Spinal cord (tissue), 10 donors: ENCODE measurements around the gene NATD1. TPM values are rescaled to one million over a fixed set of nuclear protein-coding genes. Genes with fewer than 3 reads are reported as not detected.

Source experiments
- DNase-seq, 6 donors: peaks; one replicate each; pipeline versions ENCODE4 v3.0.0 to v3.0.0-alpha.2; 2013 to 2015; ENCODE audit warnings: low spot score in 6 of 6, low read depth in 4 of 6
- H3K27ac ChIP-seq: one replicate; pipeline ENCODE4 v1.5.1; 2013; ENCODE audit warnings: low read depth, low read length, control low read depth
- H3K27me3 ChIP-seq: one replicate; pipeline ENCODE4 v1.6.1; 2013; ENCODE audit warnings: low read length; ENCODE audit not compliant: control insufficient read depth, insufficient read depth
- H3K36me3 ChIP-seq: one replicate; pipeline ENCODE4 v1.6.1; 2013; ENCODE audit warnings: low read length; ENCODE audit not compliant: control insufficient read depth, insufficient read depth
- H3K4me1 ChIP-seq: one replicate; pipeline ENCODE4 v1.6.1; 2013; ENCODE audit warnings: low read length; ENCODE audit not compliant: control insufficient read depth, insufficient read depth
- H3K4me3 ChIP-seq: one replicate; pipeline ENCODE4 v1.5.1; 2013; ENCODE audit warnings: low read depth, low read length, control low read depth
- H3K9me3 ChIP-seq: one replicate; pipeline ENCODE4 v1.6.1; 2013; ENCODE audit warnings: low read length; ENCODE audit not compliant: control insufficient read depth, insufficient read depth
- WGBS: methylation state at CpG from one replicate; pipeline ENCODE4 v1.1.5; 2013; ENCODE audit warnings: missing lambda C conversion rate; ENCODE audit not compliant: insufficient coverage; 5-methylcytosine and 5-hydroxymethylcytosine counted together
- polyA plus RNA-seq, 2 donors: library from polyadenylated mRNA; unstranded; fragments of 120-200 nt; gene quantifications; one replicate each; pipeline ENCODE4 v1.2.1, GENCODE V29; 2013; ENCODE audit not compliant: insufficient read length in 2 of 2
- total RNA-seq, 2 donors: library from RNA; depleted of rRNA in 1 of 2; stranded (reverse); fragments of 120-200 nt in 1 of 2; fragments of >200 nt in 1 of 2; gene quantifications; one replicate each; pipeline versions ENCODE4 v1.2.3 to v1.2.4, GENCODE V29; 2013 to 2014
- donor health status: healthy.

The NATD1 gene
- total and polyA plus RNA-seq, 4 donors, result 2.4 to 10.3 (median 8.0) TPM

DNA sequence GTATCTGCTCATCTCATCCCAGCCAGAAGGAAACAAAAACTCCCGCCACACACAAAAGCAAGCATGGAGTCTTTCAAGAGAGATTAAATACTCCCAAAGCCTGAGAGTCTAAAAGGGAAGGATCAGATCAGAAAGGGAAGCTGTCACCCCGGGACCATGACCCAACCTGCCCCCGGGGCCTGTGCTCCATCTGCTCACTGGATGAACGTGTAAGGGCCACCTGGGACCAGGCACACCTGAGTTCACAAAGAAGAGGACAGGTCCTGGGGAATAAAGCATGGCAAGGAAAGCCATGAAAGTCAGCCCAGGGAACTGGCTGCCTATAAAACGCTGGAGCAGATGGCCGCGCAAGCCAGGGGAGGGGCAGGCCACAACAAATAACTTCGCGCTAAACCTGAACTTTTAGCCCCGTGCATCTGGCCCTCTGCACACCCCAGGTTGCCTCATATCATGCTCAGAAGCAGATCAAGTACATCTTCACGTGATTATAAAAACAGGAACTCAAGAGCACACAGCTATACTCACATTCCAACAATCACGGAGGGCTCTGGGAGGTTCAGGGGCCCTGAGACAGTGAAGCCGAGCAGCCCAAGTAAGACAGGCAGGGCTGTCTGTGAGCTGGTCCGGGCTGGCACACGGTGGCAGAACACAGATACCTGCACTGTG is 42.7 kb downstream of the NATD1 start:
- no peaks in the 10 kb centered on the region for H3K9me3 ChIP-seq
- H3K27ac ChIP-seq, result no peak overlapping the region
- 80% methylated on average over 13 of the region's 15 CpGs for WGBS
- no peak overlapping the region for H3K4me3 ChIP-seq
- DNase-seq, result no peak
- peaks cover 21% of the 10 kb centered on the region for H3K4me1 ChIP-seq
- H3K27me3 ChIP-seq, result no peaks in the 10 kb centered on the region
- H3K36me3 ChIP-seq, result peaks cover 35% of the 10 kb centered on the region

DNA sequence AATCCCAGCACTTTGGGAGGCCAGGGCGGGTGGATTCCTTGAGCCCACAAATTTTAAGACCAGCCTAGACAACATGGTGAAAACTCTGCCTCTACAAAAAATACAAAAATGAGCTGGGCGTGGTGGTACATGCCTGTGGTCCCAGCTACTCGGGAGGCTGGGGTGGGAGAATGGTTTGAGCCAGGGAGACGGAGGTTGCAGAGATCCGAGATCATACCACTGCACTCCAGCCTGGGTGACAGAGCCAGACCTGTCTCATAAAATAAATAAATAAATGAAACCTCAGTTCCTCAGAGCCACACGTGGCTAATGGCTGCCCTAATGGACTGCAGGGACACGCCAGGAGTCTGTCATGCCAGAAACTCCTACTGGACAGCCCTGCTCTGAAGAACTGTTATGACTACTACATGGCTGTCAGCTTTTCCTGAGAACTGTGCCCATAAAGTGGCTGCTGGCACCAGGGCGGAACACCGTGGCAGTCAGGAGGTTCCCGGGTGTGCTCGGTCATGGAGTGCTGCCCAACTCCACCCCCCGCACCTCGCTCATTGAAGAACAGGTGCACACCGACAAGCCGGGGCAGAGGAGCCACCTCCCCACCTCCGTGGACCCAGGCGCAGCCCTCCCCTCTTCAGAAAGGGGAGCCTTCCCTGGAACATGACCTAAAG is 43.6 kb downstream of the NATD1 start:
- H3K27me3 ChIP-seq, result no peaks in the 10 kb centered on the region
- H3K4me1 ChIP-seq, result peaks cover 21% of the 10 kb centered on the region
- 90% methylated on average over 13 of the region's 17 CpGs for WGBS
- peaks cover 35% of the 10 kb centered on the region for H3K36me3 ChIP-seq
- DNase-seq, result no peak
- H3K4me3 ChIP-seq, result no peak overlapping the region
- no peaks in the 10 kb centered on the region for H3K9me3 ChIP-seq
- no peak overlapping the region for H3K27ac ChIP-seq

DNA sequence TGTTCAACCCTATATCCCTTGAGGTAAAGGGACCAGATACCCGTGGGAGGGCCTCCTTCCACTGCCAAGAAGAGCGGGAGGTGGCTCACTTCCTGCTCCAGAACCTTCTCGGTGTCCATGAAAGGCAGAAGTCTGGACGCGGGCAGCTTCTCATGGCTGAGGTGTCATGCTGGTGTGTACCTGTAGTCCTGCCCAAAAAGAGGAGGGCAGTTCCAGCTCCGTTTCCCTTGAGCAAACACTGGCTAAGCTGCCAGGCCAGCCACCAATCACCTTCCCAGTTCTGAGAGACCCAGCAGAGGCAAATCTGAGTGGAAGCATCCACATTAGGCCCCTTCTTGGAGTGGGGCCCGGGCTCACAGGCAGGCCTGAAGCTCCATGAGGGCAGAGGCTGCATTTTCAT is 44.9 kb downstream of the NATD1 start:
- H3K4me3 ChIP-seq, result no peak overlapping the region
- H3K9me3 ChIP-seq, result no peaks in the 10 kb centered on the region
- no peak for DNase-seq
- H3K27me3 ChIP-seq, result no peaks in the 10 kb centered on the region
- H3K4me1 ChIP-seq, result peaks cover 25% of the 10 kb centered on the region
- peaks cover 33% of the 10 kb centered on the region for H3K36me3 ChIP-seq
- WGBS, result 97% methylated on average over 7 of the region's 7 CpGs
- no peak overlapping the region for H3K27ac ChIP-seq

DNA sequence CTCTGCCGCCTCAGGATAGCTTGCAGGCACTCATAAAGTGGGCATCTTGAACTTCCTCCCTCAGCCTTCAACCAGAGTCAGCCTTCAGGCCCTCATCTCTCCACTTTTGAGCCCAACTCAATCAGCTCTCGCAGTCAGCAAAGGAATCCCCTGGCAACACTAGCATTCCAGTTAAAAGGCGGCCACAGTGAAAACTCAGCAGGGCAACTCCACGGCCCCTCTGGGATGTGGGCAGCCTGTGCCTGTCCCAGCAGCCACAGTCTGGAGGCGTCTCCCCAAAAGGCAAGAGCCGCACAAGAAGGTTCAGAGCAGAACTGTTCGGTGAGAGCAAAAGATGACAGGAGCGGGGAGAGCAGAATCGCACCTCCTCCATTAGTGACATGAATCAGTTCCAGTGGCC is 48.3 kb downstream of the NATD1 start:
- Histone ChIP-seq H3K9me3 (no peaks in the 10 kb centered on the region), H3K36me3 (peaks cover 45% of the 10 kb centered on the region), H3K4me1 (peaks cover 14% of the 10 kb centered on the region), H3K4me3 (no peak overlapping the region), H3K27ac (no peak overlapping the region), H3K27me3 (no peaks in the 10 kb centered on the region)
- 52% methylated on average over 9 of the region's 9 CpGs for WGBS
- peak in 1 of 6 donors; percentile 11 for DNase-seq

DNA sequence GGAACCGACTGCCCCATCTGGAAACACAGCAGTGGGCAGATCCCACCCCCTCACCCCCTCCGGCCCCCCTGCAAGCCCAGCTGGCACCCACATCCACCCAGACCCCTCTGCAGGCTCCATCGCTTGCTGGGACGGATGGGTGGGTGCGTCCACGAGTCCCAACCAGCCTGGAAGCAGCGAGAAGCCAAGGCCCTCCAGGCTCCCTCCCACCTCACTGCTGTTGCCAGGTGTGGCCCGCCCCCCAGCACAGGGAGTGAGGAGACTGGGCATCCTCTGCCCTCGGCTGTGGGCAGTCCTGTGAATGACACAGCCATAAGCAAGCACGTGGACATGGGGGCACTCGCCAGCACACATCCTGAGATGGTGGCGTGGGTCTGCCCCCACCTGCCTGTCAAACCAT is 50.7 kb downstream of the NATD1 start:
- peaks cover 26% of the 10 kb centered on the region for H3K4me1 ChIP-seq
- no peak for DNase-seq

DNA sequence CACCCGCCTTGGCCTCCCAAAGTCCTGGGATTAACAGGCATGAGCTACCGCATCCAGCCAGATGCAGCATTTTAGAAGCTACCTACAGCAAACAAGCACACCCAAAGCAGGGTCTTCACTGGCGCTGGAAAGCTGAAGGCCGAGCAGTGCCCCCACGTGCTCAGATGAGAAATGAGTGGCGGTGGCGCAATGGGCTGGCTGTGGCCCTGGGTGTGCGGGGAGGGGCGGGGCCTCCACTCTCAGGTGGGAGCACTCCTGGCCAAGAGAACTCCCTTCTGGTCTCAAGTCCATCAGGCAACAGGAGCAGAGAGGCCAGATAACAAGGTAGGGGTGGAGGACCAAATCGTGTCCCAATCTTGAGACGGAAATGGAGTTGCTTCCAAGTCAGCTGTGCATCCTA is 51.3 kb downstream of the NATD1 start:
- H3K36me3 ChIP-seq, result peaks cover 46% of the 10 kb centered on the region
- H3K27me3 ChIP-seq, result no peaks in the 10 kb centered on the region
- H3K9me3 ChIP-seq, result no peaks in the 10 kb centered on the region
- peaks cover 26% of the 10 kb centered on the region for H3K4me1 ChIP-seq
- H3K27ac ChIP-seq, result no peak overlapping the region
- DNase-seq, result no peak
- no peak overlapping the region for H3K4me3 ChIP-seq
- 91% methylated on average over 11 of the region's 11 CpGs for WGBS

More for the DNA sequence above, 50.7 kb downstream of the NATD1 start:
- Histone ChIP-seq H3K9me3 (no peaks in the 10 kb centered on the region), H3K36me3 (peaks cover 44% of the 10 kb centered on the region), H3K27ac (no peak overlapping the region), H3K27me3 (no peaks in the 10 kb centered on the region), H3K4me3 (no peak overlapping the region)
- 93% methylated on average over 10 of the region's 12 CpGs for WGBS

DNA sequence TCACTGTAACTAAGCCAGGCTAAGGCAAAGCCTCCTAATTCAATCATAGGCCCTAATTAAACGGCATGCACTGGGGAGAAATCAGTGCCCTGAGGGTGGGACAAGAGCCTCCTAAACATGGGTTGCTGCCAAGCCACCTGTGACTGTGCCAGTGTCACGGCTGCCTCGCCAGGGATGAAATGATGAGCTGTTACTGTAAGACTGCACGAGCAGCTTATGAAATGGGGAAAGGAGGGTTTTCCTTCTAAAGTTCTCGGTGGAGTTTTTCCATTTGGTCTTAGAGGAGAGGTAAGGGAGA is 52.0 kb downstream of the NATD1 start:
- peaks cover 52% of the 10 kb centered on the region for H3K36me3 ChIP-seq
- no peak overlapping the region for H3K4me3 ChIP-seq
- no peak overlapping the region for H3K27ac ChIP-seq
- DNase-seq, result peak in 1 of 6 donors; percentile 67
- H3K4me1 ChIP-seq, result peaks cover 26% of the 10 kb centered on the region
- H3K27me3 ChIP-seq, result no peaks in the 10 kb centered on the region
- WGBS, result 50% methylated on average over 5 of the region's 5 CpGs
- no peaks in the 10 kb centered on the region for H3K9me3 ChIP-seq

DNA sequence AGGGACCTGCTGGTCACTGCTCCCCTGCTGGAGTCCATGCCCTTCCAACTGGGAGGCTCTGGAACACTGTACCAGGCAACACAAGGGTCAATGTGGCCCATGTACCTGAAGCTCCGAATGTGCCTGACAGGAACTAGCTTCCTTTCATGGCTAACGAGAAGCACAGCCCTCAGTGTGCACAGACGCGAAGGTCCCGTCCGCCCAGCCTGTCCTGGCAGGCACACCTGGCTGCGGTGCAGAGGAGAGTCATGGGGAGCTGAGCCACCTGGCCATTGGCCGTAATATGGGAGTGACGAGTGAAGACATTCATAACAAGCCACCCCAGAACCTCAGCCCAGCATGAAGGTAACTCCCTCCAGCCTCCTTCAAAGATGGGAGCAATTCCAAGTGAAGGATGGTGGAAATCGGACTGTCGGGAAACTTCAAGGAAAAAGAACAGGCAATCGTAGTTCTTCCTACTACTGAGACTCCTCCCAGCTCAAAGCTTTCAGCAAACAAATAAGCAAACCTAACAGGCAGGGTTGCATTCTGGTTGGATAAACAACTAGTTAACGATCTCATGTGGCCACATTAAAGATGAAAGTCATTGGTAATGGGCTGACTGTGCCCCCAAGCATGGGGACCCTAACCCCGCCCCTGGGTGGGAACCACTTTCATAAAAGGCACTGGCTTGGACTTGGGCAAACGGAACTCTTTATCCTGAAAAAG is 52.5 kb downstream of the NATD1 start:
- Histone ChIP-seq H3K36me3 (peaks cover 55% of the 10 kb centered on the region), H3K4me3 (no peak overlapping the region), H3K9me3 (no peaks in the 10 kb centered on the region), H3K27ac (no peak overlapping the region), H3K4me1 (peaks cover 31% of the 10 kb centered on the region), H3K27me3 (no peaks in the 10 kb centered on the region)
- DNase-seq, result no peak
- WGBS, result 87% methylated on average over 13 of the region's 15 CpGs

DNA sequence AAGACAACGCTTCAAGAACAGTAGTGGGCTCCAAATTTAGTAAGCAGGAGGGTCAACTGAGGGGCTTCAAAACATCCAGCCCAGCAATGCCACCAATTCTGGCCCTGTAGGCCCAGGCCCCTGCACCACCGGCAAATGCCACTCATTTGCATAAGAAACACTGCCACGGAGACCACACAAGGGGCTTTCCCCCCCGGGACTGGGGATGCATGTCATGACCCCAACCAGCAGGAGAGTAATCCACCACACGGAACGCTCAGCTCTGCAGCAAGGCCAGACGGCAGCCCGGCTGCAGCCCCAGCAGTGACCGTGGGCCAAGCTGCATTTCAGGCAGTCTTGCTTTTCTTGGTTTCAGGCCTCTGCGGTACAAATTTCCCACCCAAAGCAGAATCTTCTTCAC is 53.4 kb downstream of the NATD1 start:
- WGBS, result 34% methylated on average over 10 of the region's 10 CpGs
- no peak overlapping the region for H3K27ac ChIP-seq

DNA sequence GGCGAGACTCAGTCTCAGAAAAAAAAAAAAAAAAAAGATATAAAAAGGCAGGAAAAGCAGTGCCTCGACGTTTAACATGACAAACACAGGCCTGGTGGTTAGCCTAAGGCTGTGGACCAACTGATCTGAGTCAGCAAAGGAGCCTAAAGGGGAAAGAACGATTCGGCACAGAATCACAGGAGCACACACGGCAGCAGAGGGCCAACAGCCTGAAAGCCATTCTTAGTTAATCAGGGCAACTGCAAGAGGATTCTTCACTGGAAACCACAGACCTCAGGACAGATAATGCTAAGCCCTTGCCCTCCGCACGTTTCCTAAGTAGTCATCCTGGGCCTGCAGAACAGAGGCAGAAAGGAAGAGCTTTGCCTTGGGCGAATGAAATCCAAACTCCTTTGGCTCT is 53.9 kb downstream of the NATD1 start:
- Histone ChIP-seq H3K4me1 (peaks cover 33% of the 10 kb centered on the region), H3K27me3 (no peaks in the 10 kb centered on the region), H3K9me3 (no peaks in the 10 kb centered on the region), H3K27ac (no peak overlapping the region), H3K4me3 (no peak overlapping the region), H3K36me3 (peaks cover 57% of the 10 kb centered on the region)
- DNase-seq, result no peak
- WGBS, result 55% methylated on average over 8 of the region's 9 CpGs

More for the DNA sequence above, 53.4 kb downstream of the NATD1 start:
- no peak for DNase-seq
- Histone ChIP-seq H3K4me1 (peaks cover 32% of the 10 kb centered on the region), H3K36me3 (peaks cover 57% of the 10 kb centered on the region), H3K4me3 (no peak overlapping the region), H3K9me3 (no peaks in the 10 kb centered on the region), H3K27me3 (no peaks in the 10 kb centered on the region)
